Mesenchymal stem cell (in vitro differentiated cells and primary cell): ENCODE results near the gene ANKS1B.

Experiments used
- DNase-seq: peaks from one replicate; pipeline ENCODE4 v3.0.0-alpha.2; 2013
- H2AFZ ChIP-seq: one replicate; pipeline ENCODE4 v1.6.1; 2013; ENCODE audit warnings: low read depth, mild to moderate bottlenecking, control low read depth, inconsistent platforms, low read length, moderate library complexity
- H2AK5ac ChIP-seq: 2 replicates; pipeline ENCODE4 v1.6.1; 2013; ENCODE audit warnings: low read length, moderate library complexity, mild to moderate bottlenecking, inconsistent platforms; ENCODE audit not compliant: severe bottlenecking
- H2BK120ac ChIP-seq: one replicate; pipeline ENCODE4 v1.6.1; 2013; ENCODE audit warnings: low read depth, mild to moderate bottlenecking, inconsistent platforms, low read length, moderate library complexity
- H2BK12ac ChIP-seq, 2 experiments: one replicate each; pipeline ENCODE4 v1.6.1; 2013; ENCODE audit warnings: inconsistent platforms in 2 of 2, low read length in 2 of 2, mild to moderate bottlenecking in 2 of 2, moderate library complexity in 2 of 2, control low read depth in 1 of 2
- H2BK15ac ChIP-seq: one replicate; pipeline ENCODE4 v1.6.1; 2013; ENCODE audit warnings: mild to moderate bottlenecking, low read depth, inconsistent platforms; ENCODE audit not compliant: poor library complexity, severe bottlenecking
- H2BK5ac ChIP-seq: 2 replicates; pipeline ENCODE4 v1.6.1; 2013; ENCODE audit warnings: low read depth, mild to moderate bottlenecking, low read length, control low read depth, inconsistent platforms; ENCODE audit not compliant: poor library complexity, severe bottlenecking
- H3K14ac ChIP-seq, 2 experiments: one replicate each; pipeline ENCODE4 v1.6.1; 2013; ENCODE audit warnings: inconsistent platforms in 2 of 2, low read length in 2 of 2, control low read depth in 1 of 2, mild to moderate bottlenecking in 1 of 2, moderate library complexity in 1 of 2
- H3K18ac ChIP-seq, 2 experiments: one replicate each; pipeline ENCODE4 v1.6.1; 2013; ENCODE audit warnings: inconsistent platforms in 2 of 2, low read length in 2 of 2, control low read depth in 1 of 2, low read depth in 1 of 2, mild to moderate bottlenecking in 1 of 2
- H3K23ac ChIP-seq, 2 experiments: one replicate each; pipeline ENCODE4 v1.6.1; 2013; ENCODE audit warnings: inconsistent platforms in 2 of 2, low read length in 2 of 2, mild to moderate bottlenecking in 2 of 2, moderate library complexity in 2 of 2, control low read depth in 1 of 2
- H3K27ac ChIP-seq: 2 replicates; pipeline ENCODE4 v1.5.1; 2013; ENCODE audit warnings: mild to moderate bottlenecking, moderate library complexity, low read length, control low read depth, inconsistent platforms; ENCODE audit not compliant: poor library complexity, severe bottlenecking
- H3K27me3 ChIP-seq, 2 experiments: 2 replicates each; pipeline versions ENCODE4 v1.6.1 to v1.7.0; 2013; ENCODE audit warnings: low read length in 2 of 2, mild to moderate bottlenecking in 2 of 2, moderate library complexity in 2 of 2, control low read depth in 1 of 2, inconsistent platforms in 1 of 2; ENCODE audit not compliant: control insufficient read depth in 1 of 2, insufficient read depth in 1 of 2
- H3K36me3 ChIP-seq, 2 experiments: 2 replicates each; pipeline versions ENCODE4 v1.6.1 to v1.7.0; 2013; ENCODE audit warnings: low read length in 2 of 2, control low read depth in 1 of 2, inconsistent platforms in 1 of 2, low read depth in 1 of 2, mild to moderate bottlenecking in 1 of 2; ENCODE audit not compliant: insufficient read depth in 2 of 2, control insufficient read depth in 1 of 2
- H3K4ac ChIP-seq, 2 experiments: one replicate each; pipeline ENCODE4 v1.6.1; 2013; ENCODE audit warnings: inconsistent platforms in 2 of 2, low read length in 2 of 2, mild to moderate bottlenecking in 2 of 2, moderate library complexity in 2 of 2, control low read depth in 1 of 2, low read depth in 1 of 2
- H3K4me1 ChIP-seq: 2 replicates; pipeline ENCODE4 v1.6.1; 2013; ENCODE audit warnings: low read depth, low read length, control low read depth; ENCODE audit not compliant: control insufficient read depth, insufficient read depth
- H3K4me2 ChIP-seq: 2 replicates; pipeline ENCODE4 v1.6.1; 2013; ENCODE audit warnings: low read length, mild to moderate bottlenecking, inconsistent platforms; ENCODE audit not compliant: poor library complexity, severe bottlenecking
- H3K4me3 ChIP-seq, 2 experiments: 2 replicates each; pipeline versions ENCODE4 v1.5.1 to v1.7.0; 2013; ENCODE audit warnings: low read length in 2 of 2, mild to moderate bottlenecking in 2 of 2, control low read depth in 1 of 2, low read depth in 1 of 2; ENCODE audit not compliant: insufficient read depth in 1 of 2
- H3K79me1 ChIP-seq: replicated peaks from 2 replicates; pipeline ENCODE4 v1.6.1; 2013; ENCODE audit warnings: mild to moderate bottlenecking, control low read depth, low read length, inconsistent platforms; ENCODE audit not compliant: poor library complexity, severe bottlenecking
- H3K9ac ChIP-seq: 2 replicates; pipeline ENCODE4 v1.7.0; 2013; ENCODE audit warnings: mild to moderate bottlenecking, low read length, moderate library complexity
- H3K9me3 ChIP-seq: 2 replicates; pipeline ENCODE4 v1.7.0; 2013; ENCODE audit warnings: mild to moderate bottlenecking, low read length; ENCODE audit not compliant: control insufficient read depth
- H4K8ac ChIP-seq: one replicate; pipeline ENCODE4 v1.6.1; 2013; ENCODE audit warnings: inconsistent platforms, mild to moderate bottlenecking, low read length, moderate library complexity
- H4K91ac ChIP-seq: one replicate; pipeline ENCODE4 v1.6.1; 2013; ENCODE audit warnings: mild to moderate bottlenecking, low read length, inconsistent platforms
- WGBS: methylation state at CpG from one replicate; pipeline ENCODE4 v1.1.7; 2013; ENCODE audit warnings: mixed read lengths; 5-methylcytosine and 5-hydroxymethylcytosine counted together

ANKS1B gene

GRCh38 chr12:99985129-99985570 lies 414 bp upstream of the ANKS1B start:
- Histone ChIP-seq H3K9ac (peak overlapping the region; percentile 87), H3K27ac (no peak overlapping the region), H3K23ac (no peak overlapping the region), H3K4me1 (peaks cover 10% of the 10 kb centered on the region), H4K8ac (no peak overlapping the region), H3K4me3 (peak overlapping the region; percentile 58 to 92), H2BK5ac (no peak overlapping the region), H3K4ac (no peak overlapping the region), H3K27me3 (peaks cover 0 to 11% of the 10 kb centered on the region in 2 experiments), H2BK12ac (no peak overlapping the region), H2AK5ac (no peak overlapping the region), H2BK15ac (no peak overlapping the region), H3K79me1 (no peaks in the 10 kb centered on the region), H3K4me2 (peak overlapping the region; percentile 99), H2BK120ac (no peak overlapping the region), H3K18ac (peak overlapping the region in 1 of 2 experiments; percentile 60), H3K14ac (no peak overlapping the region), H3K9me3 (no peaks in the 10 kb centered on the region), H2AFZ (peak overlapping the region; percentile 83), H4K91ac (no peak overlapping the region), H3K36me3 (no peaks in the 10 kb centered on the region)
- no peak for DNase-seq
- 8% methylated on average over 10 of the region's 10 CpGs for WGBS

- Histone ChIP-seq H2AK5ac (no peak overlapping the region), H3K9me3 (no peaks in the 10 kb centered on the region), H4K8ac (no peak overlapping the region), H2BK12ac (no peak overlapping the region), H3K4me2 (no peak overlapping the region), H3K27me3 (peaks cover 0 to 11% of the 10 kb centered on the region in 2 experiments), H3K23ac (no peak overlapping the region), H3K4me1 (peaks cover 10% of the 10 kb centered on the region), H3K4me3 (peak overlapping the region in 1 of 2 experiments; percentile 79), H3K9ac (peak overlapping the region; percentile 49), H4K91ac (no peak overlapping the region), H3K79me1 (no peaks in the 10 kb centered on the region), H3K14ac (no peak overlapping the region), H3K4ac (no peak overlapping the region), H3K27ac (no peak overlapping the region), H2BK5ac (no peak overlapping the region), H2BK120ac (no peak overlapping the region), H3K36me3 (no peaks in the 10 kb centered on the region), H2AFZ (no peak overlapping the region), H3K18ac (no peak overlapping the region), H2BK15ac (no peak overlapping the region)
- WGBS: 48% methylated on average over 20 of the region's 20 CpGs
- DNase-seq: no peak
These were observed 1.1 kb downstream of the ANKS1B start for GRCh38 chr12:99983456-99984258.

GRCh38 chr12:99981639-99982190 lies 3.0 kb downstream of the ANKS1B start:
- no peaks in the 10 kb centered on the region for H3K36me3 ChIP-seq
- no peak overlapping the region for H3K27ac ChIP-seq
- no peak overlapping the region for H3K23ac ChIP-seq
- peaks cover 0 to 14% of the 10 kb centered on the region in 2 experiments for H3K27me3 ChIP-seq
- H3K14ac ChIP-seq: no peak overlapping the region
- no peak overlapping the region for H2BK12ac ChIP-seq
- H3K4me3 ChIP-seq: no peak overlapping the region
- no peak overlapping the region for H4K91ac ChIP-seq
- no peak overlapping the region for H3K9ac ChIP-seq
- H4K8ac ChIP-seq: no peak overlapping the region
- no peak for DNase-seq
- H2BK15ac ChIP-seq: no peak overlapping the region
- H2AFZ ChIP-seq: no peak overlapping the region
- no peak overlapping the region for H2BK120ac ChIP-seq
- no peaks in the 10 kb centered on the region for H3K79me1 ChIP-seq
- no peak overlapping the region for H3K4ac ChIP-seq
- no peak overlapping the region for H3K4me2 ChIP-seq
- no peak overlapping the region for H2AK5ac ChIP-seq
- H2BK5ac ChIP-seq: no peak overlapping the region
- H3K4me1 ChIP-seq: peaks cover 10% of the 10 kb centered on the region
- H3K18ac ChIP-seq: no peak overlapping the region
- H3K9me3 ChIP-seq: no peaks in the 10 kb centered on the region
- 70% methylated on average over 2 of the region's 4 CpGs for WGBS

- H2BK120ac ChIP-seq: no peak overlapping the region
- H3K27me3 ChIP-seq: peaks cover 0 to 9% of the 10 kb centered on the region in 2 experiments
- no peak overlapping the region for H3K18ac ChIP-seq
- no CpG with 5 or more reads among the region's 2 CpGs for WGBS
- no peak overlapping the region for H3K4ac ChIP-seq
- H3K23ac ChIP-seq: no peak overlapping the region
- no peak overlapping the region for H2AK5ac ChIP-seq
- no peaks in the 10 kb centered on the region for H3K36me3 ChIP-seq
- H3K4me3 ChIP-seq: no peak overlapping the region
- H4K8ac ChIP-seq: no peak overlapping the region
- H2BK12ac ChIP-seq: no peak overlapping the region
- H3K9me3 ChIP-seq: no peaks in the 10 kb centered on the region
- H2BK5ac ChIP-seq: no peak overlapping the region
- H3K79me1 ChIP-seq: no peaks in the 10 kb centered on the region
- no peak overlapping the region for H3K9ac ChIP-seq
- peaks cover 6% of the 10 kb centered on the region for H3K4me1 ChIP-seq
- no peak overlapping the region for H3K14ac ChIP-seq
- no peak overlapping the region for H4K91ac ChIP-seq
- no peak for DNase-seq
- H2AFZ ChIP-seq: no peak overlapping the region
- H3K4me2 ChIP-seq: no peak overlapping the region
- H2BK15ac ChIP-seq: no peak overlapping the region
- H3K27ac ChIP-seq: no peak overlapping the region
These were observed 5.3 kb downstream of the ANKS1B start for GRCh38 chr12:99979471-99979870.
